Measurements from ENCODE around the gene THSD8.
"Not testable (repeated sequence)": the region's sequence is repeated elsewhere in the genome, so short reads cannot be mapped to it uniquely, and the experiment has no call there.

The THSD8 gene

DNA sequence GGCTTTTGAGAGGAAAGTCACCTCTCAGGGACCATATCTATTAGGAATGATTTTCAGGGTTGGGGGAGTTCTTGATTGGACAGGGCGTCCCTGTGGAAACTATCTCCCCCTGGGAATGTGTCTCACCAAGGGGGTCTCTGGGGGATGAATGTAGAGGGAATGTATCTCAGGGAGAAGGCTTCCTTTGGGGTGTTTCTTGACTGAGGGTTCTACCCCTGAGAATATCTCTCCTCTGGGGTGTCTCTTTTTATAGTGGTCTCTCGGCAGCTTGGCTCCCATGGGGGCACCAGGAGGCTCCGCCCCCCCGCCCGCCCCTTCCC is 31.5 kb downstream of the THSD8 start:
- DNase-seq = peak; percentile 60

- DNase-seq = no peak
These were observed 32.1 kb downstream of the THSD8 start for GRCh38 chr19:12833738-12834565.

DNA sequence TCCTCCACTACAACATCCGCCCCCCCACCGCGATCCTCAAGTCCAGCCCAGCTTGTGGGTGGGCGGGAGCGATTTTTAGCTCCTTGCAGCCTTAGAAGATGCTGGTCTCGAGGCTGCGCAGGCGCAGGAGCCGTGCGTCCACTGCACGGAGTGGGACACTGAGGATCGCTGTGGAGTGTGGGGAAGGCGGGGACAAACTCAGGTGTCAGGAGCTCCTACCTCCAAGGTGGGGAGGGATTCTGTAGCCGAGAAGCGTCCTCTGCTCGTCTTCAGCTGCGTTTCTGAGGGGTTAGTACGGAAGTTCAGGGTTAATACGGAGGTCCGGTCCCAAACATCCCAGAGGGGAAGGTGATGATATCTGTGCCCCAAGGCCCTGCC is 32.7 kb downstream of the THSD8 start, which contains the start of gene RTBDN:
Gene RTBDN (minus strand): TSS at position 14 of the 378 bp plus-strand sequence. CDS start 4,600 bp downstream, outside the sequence.
- DNase-seq = peak; percentile 27

DNA sequence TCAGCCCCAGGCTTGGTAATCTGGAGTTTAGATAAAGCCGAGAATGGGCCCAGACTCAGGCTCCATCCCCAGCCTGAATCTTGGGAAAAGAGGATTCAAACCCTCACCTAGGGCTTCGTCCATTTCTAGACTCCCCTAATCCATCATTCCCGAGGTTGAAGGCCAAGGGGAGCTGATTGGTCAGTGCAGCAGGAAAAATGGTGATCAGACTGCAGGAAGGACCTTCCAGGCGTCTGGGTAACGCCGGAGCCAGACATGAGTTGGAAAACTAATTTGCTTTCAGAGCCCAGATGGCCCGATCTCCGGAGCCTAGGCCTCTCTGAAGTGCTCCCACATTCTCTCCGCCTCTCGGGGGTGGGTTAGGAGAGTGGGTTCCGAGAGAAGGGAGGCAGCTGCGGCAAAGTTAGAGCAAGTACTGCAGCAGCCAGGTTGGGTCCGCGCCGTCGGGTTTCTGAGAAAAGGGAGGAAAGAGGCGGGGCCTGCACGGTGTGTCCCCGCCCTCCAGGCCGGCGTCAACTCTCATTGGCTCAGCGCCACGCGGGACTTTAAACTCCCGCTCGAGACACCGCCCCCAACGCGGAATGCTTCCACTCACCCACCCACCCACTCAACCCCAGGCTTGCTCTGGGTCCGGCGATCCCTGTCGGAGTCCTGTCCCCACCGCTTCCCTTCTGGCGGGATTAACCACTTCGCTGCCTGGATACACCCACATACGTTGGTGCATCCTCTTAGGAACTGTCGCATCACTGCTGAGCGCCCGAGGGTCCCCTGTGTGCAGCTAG is 33.3 kb downstream of the THSD8 start:
- DNase-seq = no peak

DNA sequence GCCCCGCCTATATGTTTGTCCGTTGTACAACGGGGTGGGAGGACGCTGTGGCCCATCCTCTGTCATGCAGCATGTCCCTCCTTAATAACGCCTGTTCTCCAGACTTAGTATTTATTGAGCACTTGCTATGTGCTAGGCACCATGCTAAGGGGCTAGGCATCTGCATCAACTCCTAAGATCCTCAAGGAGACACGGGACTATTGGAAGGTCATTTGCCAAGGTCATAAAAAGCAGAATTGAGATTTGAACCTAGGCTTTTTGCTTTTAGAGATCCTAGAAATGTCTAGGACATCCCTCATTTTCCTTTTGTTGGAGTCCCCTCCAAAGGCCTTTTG is 34.6 kb downstream of the THSD8 start:
- DNase-seq = no peak

- DNase-seq = no peak
These were observed 35.4 kb downstream of the THSD8 start for GRCh38 chr19:12837225-12837624.

DNA sequence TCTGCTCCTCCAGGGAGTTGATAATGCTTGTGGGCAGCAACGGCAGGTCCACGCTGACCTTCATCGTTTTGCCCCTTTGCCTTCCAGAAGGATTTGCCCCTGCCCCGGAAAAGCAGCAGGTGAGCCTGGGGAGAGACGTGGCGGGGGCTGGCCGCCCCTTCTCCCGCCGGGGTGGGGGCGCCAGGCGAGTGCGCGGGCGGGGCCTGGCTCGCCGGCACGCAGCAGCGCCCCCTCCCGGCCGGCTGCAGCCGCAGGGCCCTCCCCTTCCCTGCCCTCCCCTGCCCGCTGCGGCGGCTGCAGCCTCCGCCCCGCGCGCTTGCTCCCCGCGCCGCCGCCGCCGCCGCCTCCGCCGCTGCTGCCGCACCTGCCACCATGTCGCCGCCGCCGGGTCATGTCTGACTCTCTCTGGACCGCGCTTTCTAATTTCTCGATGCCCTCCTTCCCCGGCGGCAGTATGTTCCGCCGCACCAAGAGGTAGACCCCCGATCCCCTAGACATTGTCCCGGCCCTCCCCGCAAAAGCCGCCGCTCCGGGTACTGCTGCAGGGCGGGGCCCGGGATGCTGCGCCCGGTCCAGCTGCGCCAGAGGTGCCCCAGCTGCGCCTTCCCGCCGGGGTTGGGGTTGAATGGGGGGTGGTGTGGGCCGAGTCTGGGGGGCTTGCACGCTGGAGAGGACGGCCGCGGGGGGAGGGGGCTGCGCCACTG is 36.5 kb downstream of the THSD8 start, which contains the start of gene MAST1:
Gene MAST1 (plus strand): TSS at position 334 of the 704 bp plus-strand sequence. CDS start 58 bp downstream, at position 392.
- DNase-seq = peak; percentile 76

DNA sequence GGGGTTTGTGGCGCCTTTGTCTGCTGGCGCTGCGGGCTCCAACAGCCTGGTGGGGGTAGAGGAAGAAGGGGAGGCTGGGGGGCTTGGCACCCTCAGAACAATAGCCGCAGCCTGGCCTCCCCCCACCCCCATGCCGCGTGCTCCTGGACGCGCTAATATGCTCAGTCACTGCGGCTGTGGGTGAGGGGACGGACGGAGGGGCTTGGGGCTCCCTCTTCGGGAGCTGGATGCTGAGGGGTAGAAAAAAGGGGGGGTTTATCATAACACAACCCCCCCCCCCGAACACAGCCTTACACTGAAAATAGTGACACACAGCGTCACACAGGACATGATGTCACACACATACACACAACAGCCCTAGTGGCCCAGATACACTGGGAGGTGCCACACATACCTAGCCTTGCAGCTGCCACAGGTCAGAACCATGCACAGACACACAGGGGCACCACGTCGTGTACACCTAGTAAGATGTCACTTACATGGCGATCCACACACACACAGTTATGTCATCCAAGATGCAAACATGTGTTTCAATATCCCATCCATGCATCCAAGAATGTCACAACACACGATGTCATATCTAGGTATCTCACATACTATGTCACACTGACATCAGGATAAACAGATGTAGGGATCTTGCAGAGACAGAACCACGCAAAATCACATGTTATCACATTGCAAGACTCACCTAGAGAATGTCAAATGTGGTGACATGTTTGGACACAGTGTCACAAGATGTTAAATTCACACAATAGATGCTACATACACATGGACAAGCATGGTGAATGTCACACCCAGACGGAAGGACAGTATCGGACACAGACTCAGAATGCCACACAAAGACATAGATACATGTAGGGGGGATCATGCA is 37.3 kb downstream of the THSD8 start:
- DNase-seq = no peak

DNA sequence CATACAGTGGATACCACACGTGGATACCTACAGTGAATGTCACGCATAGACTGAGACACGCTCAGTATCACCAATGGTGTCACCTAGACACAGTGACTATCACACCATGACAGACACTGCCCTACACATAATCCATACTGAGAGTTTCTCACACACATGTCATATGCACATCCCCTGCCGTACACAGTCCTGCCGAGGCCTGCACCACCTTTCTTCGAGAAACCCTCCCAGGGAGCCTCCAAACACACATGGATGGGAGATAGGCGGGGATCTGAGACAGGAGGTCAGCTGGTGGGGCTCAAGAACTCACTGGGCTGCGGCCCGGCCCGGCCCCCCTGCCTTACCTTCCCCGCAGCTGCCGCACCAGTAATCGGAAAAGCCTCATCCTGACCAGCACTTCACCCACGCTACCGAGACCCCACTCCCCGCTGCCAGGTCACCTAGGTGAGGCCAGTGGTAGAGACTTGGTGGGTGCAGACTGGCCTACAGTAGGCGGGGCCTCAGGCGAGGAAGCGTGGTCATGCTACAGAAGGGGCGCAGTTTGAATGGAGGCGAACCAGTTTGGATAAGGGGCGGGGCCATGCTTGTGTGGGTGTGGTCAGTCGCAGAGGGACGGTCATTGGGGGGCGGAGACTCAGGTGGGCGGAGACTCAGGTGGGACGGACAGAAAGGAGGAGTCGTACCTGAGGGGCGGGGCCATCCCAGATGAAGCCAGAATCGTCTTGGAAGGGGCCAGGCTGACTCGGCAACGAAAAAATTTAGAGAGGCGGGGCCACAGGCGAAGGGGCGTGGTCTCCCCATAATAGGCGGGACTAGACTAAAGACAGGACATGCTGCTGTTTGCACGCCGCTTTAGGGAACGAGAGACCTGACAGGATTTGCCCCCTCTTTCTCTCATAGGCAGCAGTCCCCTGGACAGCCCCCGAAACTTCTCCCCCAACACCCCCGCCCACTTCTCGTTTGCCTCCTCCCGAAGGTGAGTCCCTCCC is 38.5 kb downstream of the THSD8 start:
- no peak for DNase-seq

- no peak for DNase-seq
These were observed 39.2 kb downstream of the THSD8 start for GRCh38 chr19:12841094-12841493.

DNA sequence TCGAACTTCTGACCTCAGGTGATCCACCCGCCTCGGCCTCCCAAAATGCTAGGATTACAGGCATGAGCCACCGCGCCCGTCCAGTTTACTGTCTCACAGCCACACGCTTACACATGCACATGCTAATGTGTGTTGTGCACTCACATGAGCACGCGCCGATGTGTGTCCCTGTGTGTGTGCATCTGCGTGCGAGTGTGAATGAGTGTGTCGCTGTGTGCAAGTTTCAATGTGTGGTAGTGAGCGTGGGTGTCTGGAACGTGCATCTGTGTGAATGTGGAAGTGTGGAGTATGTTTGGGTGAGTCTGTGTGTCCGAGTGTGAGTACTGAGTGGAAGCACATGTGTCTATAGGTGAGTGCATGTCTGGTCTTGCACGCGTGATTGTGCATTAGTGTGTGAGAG is 40.6 kb downstream of the THSD8 start:
- DNase-seq = no peak

GRCh38 chr19:12843328-12843727 is 41.5 kb downstream of the THSD8 start:
- no peak for DNase-seq

GRCh38 chr19:12843999-12844732 is 42.3 kb downstream of the THSD8 start:
- no peak for DNase-seq

GRCh38 chr19:12846613-12847012 is 44.7 kb downstream of the THSD8 start:
- not testable (repeated sequence) for DNase-seq

DNA sequence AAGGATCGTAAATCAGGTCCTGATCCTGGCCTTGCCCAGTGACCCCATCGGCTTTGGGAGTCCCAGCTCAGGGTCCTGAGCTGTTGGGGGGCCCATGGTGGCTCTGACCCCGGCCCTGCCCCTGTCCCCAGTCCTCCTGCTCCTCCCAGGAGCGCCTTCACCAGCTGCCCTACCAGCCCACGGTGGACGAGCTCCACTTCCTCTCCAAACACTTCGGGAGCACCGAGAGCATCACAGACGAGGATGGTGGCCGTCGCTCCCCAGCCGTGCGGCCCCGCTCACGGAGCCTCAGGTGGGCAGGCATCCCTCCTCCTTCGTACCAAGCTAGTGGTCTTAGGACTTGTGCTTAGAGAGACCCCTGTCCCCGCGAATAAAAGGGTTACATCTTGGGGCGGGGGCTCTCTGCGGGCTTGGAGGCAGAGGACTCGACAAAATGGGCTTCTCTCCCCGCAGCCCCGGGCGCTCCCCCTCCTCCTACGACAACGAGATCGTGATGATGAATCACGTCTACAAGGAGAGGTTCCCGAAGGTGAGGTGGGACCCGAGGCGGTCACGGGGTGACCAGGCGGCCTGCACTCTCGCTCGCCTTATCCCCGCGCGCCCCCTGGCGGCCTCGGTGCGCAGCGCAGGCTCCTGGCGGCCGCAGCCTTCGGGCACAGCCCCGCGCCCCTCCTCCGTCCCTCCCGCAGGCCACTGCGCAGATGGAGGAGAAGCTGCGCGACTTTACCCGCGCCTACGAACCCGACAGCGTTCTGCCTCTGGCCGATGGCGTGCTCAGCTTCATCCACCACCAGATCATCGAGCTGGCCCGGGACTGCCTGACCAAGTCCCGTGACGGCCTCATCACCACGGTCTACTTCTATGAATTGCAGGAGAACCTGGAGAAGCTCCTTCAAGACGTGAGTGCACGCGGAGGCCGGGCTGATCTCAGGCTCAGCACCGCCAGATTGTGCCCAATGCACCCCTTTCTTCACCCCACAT is 45.6 kb downstream of the THSD8 start:
- peak; percentile 79 for DNase-seq
